Cardiac atrium fibroblast (primary cell): Measurements from ENCODE around the gene DUSP1. TPM values are rescaled to one million over a fixed set of nuclear protein-coding genes. Genes with fewer than 3 reads are reported as not detected.

Experiments used
- total RNA-seq: library from RNA; depleted of rRNA; stranded (reverse); fragments of >200 nt; gene quantifications from 2 replicates; pipeline ENCODE4 v1.2.3, GENCODE V29; 2015

The DUSP1 gene
- total RNA-seq = 358 and 575 TPM in 2 replicates

GRCh38 chr5:172770675-172771438, at the start of gene DUSP1:
Gene DUSP1, minus strand, starts transcription at chr5:172771195. Its CDS starts 243 bp downstream, at chr5:172770952.

Other genes starting within 250 kb of the DUSP1 start
- gene NEURL1B, start 129.9 kb downstream of the DUSP1 start, total RNA-seq = 11.2 and 21.7 TPM in 2 replicates
- gene ERGIC1, start 63.1 kb upstream of the DUSP1 start, total RNA-seq = 148 and 189 TPM in 2 replicates
- gene RPL26L1, start 188.2 kb upstream of the DUSP1 start, total RNA-seq = 34.1 and 41.0 TPM in 2 replicates
- 233 and 236 TPM in 2 replicates for gene ATP6V0E1, start 212.6 kb upstream of the DUSP1 start, total RNA-seq